Caco-2 (cell line): ENCODE measurements around the gene CTNND2. TPM values are rescaled to one million over a fixed set of nuclear protein-coding genes. Genes with fewer than 3 reads are reported as not detected.

Source experiments
- BruUV-seq: library from RNA; stranded (reverse); fragments of 400-500 nt; replicated peaks from 2 replicates; lab custom pipeline; 2021; lab: Mats Ljungman, UMichigan
- CTCF ChIA-PET: fragments of 300-600 bp; sonication (Branson Sonifier 250); formaldehyde crosslinking; loops from one replicate; lab custom pipeline; 2022; ENCODE audit warnings: antibody characterized with exemption; lab: Charles Lee
- POLR2A ChIA-PET: fragments of 300-600 bp; sonication (Branson Sonifier 250); formaldehyde crosslinking; loops from one replicate; lab custom pipeline; 2022; ENCODE audit warnings: antibody characterized with exemption; lab: Charles Lee
- DNase-seq, 2 experiments: peaks; one replicate each; pipeline versions ENCODE4 v3.0.0 to v3.0.0-alpha.2; 2020 to 2022
- H3K27me3 ChIP-seq: replicated peaks from 2 replicates; pipeline ENCODE4 v1.6.0; 2011; ENCODE audit warnings: low read length; ENCODE audit not compliant: control insufficient read depth, insufficient read depth
- H3K36me3 ChIP-seq: 2 replicates; pipeline ENCODE4 v1.5.1; 2011; ENCODE audit warnings: low read length; ENCODE audit not compliant: control insufficient read depth, insufficient read depth
- H3K4me1 ChIP-seq: fragments of 250-450 bp; sonication (Bioruptor Pico); 2 replicates; pipeline ENCODE4 v1.5.1; 2020; ENCODE audit warnings: mild to moderate bottlenecking
- H3K4me3 ChIP-seq: 2 replicates; pipeline ENCODE4 v1.5.1; 2011; ENCODE audit warnings: low read depth, mild to moderate bottlenecking, control low read depth, low read length
- H3K9me3 ChIP-seq: fragments of 250-450 bp; sonication (Bioruptor Pico); 2 replicates; pipeline ENCODE4 v1.5.1; 2020; ENCODE audit warnings: mild to moderate bottlenecking, moderate library complexity
- H3K27ac Mint-ChIP-seq: one replicate; pipeline ENCODE4 v1.8.0; 2022; ENCODE audit warnings: mixed read lengths; ENCODE audit not compliant: unreplicated experiment
- H3K27me3 Mint-ChIP-seq: one replicate; pipeline ENCODE4 v1.8.0; 2022; ENCODE audit warnings: mixed read lengths; ENCODE audit not compliant: insufficient read depth, unreplicated experiment
- H3K36me3 Mint-ChIP-seq: one replicate; pipeline ENCODE4 v1.8.0; 2022; ENCODE audit warnings: mild to moderate bottlenecking, mixed read lengths; ENCODE audit not compliant: insufficient read depth, unreplicated experiment
- H3K4me1 Mint-ChIP-seq: one replicate; pipeline ENCODE4 v1.8.0; 2022; ENCODE audit warnings: low read depth, mixed read lengths; ENCODE audit not compliant: unreplicated experiment
- H3K4me3 Mint-ChIP-seq: one replicate; pipeline ENCODE4 v1.8.0; 2022; ENCODE audit warnings: mild to moderate bottlenecking, moderate library complexity, mixed read lengths; ENCODE audit not compliant: unreplicated experiment
- H3K9me3 Mint-ChIP-seq: one replicate; pipeline ENCODE4 v1.8.0; 2022; ENCODE audit warnings: mixed read lengths; ENCODE audit not compliant: unreplicated experiment
- CTCF ChIP-seq, 2 experiments: fragments of 200-600 bp in 1 of 2; IDR thresholded peaks; 1 replicate in 1 of 2; 2 replicates in 1 of 2; pipeline versions ENCODE4 v1.5.1 to v1.8.0; 2011 to 2022; ENCODE audit warnings: antibody characterized with exemption in 1 of 2, control low read depth in 1 of 2, inconsistent platforms in 1 of 2, low read depth in 1 of 2, low read length in 1 of 2, mild to moderate bottlenecking in 1 of 2, moderate library complexity in 1 of 2; ENCODE audit not compliant: insufficient read depth in 1 of 2, severe bottlenecking in 1 of 2, unreplicated experiment in 1 of 2
- intact Hi-C: fragments of 100-400 bp; cut with micrococcal nuclease; formaldehyde crosslinking; loops from one replicate; pipeline ENCODE4 v1.10.0; 2022; ENCODE audit not compliant: unreplicated experiment
- total RNA-seq: library from RNA; stranded (reverse); gene quantifications from 2 replicates; pipeline ENCODE4 v1.2.3, GENCODE V29; 2022

The CTNND2 gene
- total RNA-seq, 1 experiment from 2014 or later = 0.32 TPM

- ChIA-PET CTCF (no interaction called here), POLR2A (no interaction called here)
- no peak for TF ChIP-seq CTCF (IDR thresholded peaks at IDR 0.05; ENCODE audit: insufficient read depth in 1 of 2, low read depth in 1 of 2, low read length in 1 of 2, severe bottlenecking in 1 of 2, unreplicated experiment in 1 of 2)
- no peaks in the 10 kb centered on the region for H3K4me1 Mint-ChIP-seq
- intact Hi-C loops = loop anchor here (2.0 kb wide), 1 partner anchor 97 kb away; no protein-coding TSS in a partner anchor
- no peak overlapping the region for H3K27ac Mint-ChIP-seq
- H3K9me3 Mint-ChIP-seq = peaks cover 35% of the 10 kb centered on the region
- H3K27me3 Mint-ChIP-seq = no peaks in the 10 kb centered on the region
- no peaks in the 10 kb centered on the region for H3K36me3 Mint-ChIP-seq
- Histone ChIP-seq H3K36me3 (no peaks in the 10 kb centered on the region), H3K9me3 (no peaks in the 10 kb centered on the region; the same call in 1 of the 2 replicates), H3K4me3 (no peak overlapping the region), H3K27me3 (no peaks in the 10 kb centered on the region), H3K4me1 (no peaks in the 10 kb centered on the region; the same call in 1 of the 2 replicates)
- BruUV-seq = no TSS peak
- no peak for DNase-seq
- no peak overlapping the region for H3K4me3 Mint-ChIP-seq
Measured at GRCh38 chr5:11363631-11364178, 540.5 kb downstream of the CTNND2 start.

GRCh38 chr5:11361768-11362167 is 542.5 kb downstream of the CTNND2 start:
- no peak for TF ChIP-seq CTCF (IDR thresholded peaks at IDR 0.05; ENCODE audit: insufficient read depth in 1 of 2, low read depth in 1 of 2, low read length in 1 of 2, severe bottlenecking in 1 of 2, unreplicated experiment in 1 of 2)
- H3K27me3 ChIP-seq = no peaks in the 10 kb centered on the region
- intact Hi-C loops = no loop called here
- no peak for DNase-seq
- H3K4me3 Mint-ChIP-seq = no peak overlapping the region
- peaks cover 21% of the 10 kb centered on the region for H3K9me3 Mint-ChIP-seq
- BruUV-seq = no TSS peak
- ChIA-PET POLR2A (no interaction called here), CTCF (no interaction called here)
- H3K9me3 ChIP-seq = no peaks in the 10 kb centered on the region
- no peaks in the 10 kb centered on the region for H3K36me3 ChIP-seq
- no peaks in the 10 kb centered on the region for H3K4me1 Mint-ChIP-seq
- no peaks in the 10 kb centered on the region for H3K27me3 Mint-ChIP-seq
- no peak overlapping the region for H3K27ac Mint-ChIP-seq
- no peaks in the 10 kb centered on the region for H3K36me3 Mint-ChIP-seq
- no peaks in the 10 kb centered on the region; the same call in 1 of the 2 replicates for H3K4me1 ChIP-seq
- H3K4me3 ChIP-seq = no peak overlapping the region

GRCh38 chr5:11357928-11358327 is 546.3 kb downstream of the CTNND2 start:
- Mint-ChIP-seq H3K9me3 (peaks cover 29% of the 10 kb centered on the region), H3K4me3 (no peak overlapping the region), H3K27ac (no peak overlapping the region), H3K27me3 (no peaks in the 10 kb centered on the region), H3K4me1 (no peaks in the 10 kb centered on the region), H3K36me3 (no peaks in the 10 kb centered on the region)
- intact Hi-C loops = no loop called here
- TF ChIP-seq CTCF (IDR thresholded peaks at IDR 0.05; ENCODE audit: insufficient read depth in 1 of 2, low read depth in 1 of 2, low read length in 1 of 2, severe bottlenecking in 1 of 2, unreplicated experiment in 1 of 2) = no peak
- no TSS peak for BruUV-seq
- ChIA-PET CTCF (no interaction called here), POLR2A (no interaction called here)
- Histone ChIP-seq H3K4me1 (no peaks in the 10 kb centered on the region; the same call in 1 of the 2 replicates), H3K4me3 (no peak overlapping the region), H3K9me3 (0 out of 2 replicates have a peak, but pooled peaks cover 5% of the 10 kb centered on the region), H3K36me3 (no peaks in the 10 kb centered on the region), H3K27me3 (no peaks in the 10 kb centered on the region)
- DNase-seq = no peak
